ENCODE results near the gene DMRTC2. TPM values are rescaled to one million over a fixed set of nuclear protein-coding genes. Genes with fewer than 3 reads are reported as not detected.

Gene DMRTC2
- total RNA-seq, 1 experiment from 2014 or later: not detected

GRCh38 chr19:41876847-41877832 is 32.3 kb downstream of the DMRTC2 start, which contains the start of gene CD79A:
Gene CD79A (plus strand): TSS chr19:41877279. CDS start chr19:41877305, 26 bp downstream.
- Mint-ChIP-seq H3K4me3 (ENCODE audit: unreplicated experiment) (no peak within 1 kb of the TSS), H3K9me3 (ENCODE audit: unreplicated experiment) (no peaks in the 10 kb centered on the region), H3K4me1 (ENCODE audit: insufficient read depth, unreplicated experiment) (peaks cover 2% of the 10 kb centered on the region), H3K36me3 (ENCODE audit: insufficient read depth, unreplicated experiment) (peaks cover 25% of the 10 kb centered on the region), H3K27ac (ENCODE audit: low read depth, unreplicated experiment) (no peak within 1 kb of the TSS), H3K27me3 (ENCODE audit: insufficient read depth, unreplicated experiment) (no peaks in the 10 kb centered on the region)
- CTCF ChIA-PET: interaction anchor here (0.7 kb wide), 1 partner anchor 59 kb away, joined by 3 read pairs; no protein-coding TSS in a partner anchor
- intact Hi-C loops (cut with micrococcal nuclease): no loop called here
- TF ChIP-seq CTCF (IDR thresholded peaks at IDR 0.05; ENCODE audit: unreplicated experiment): no peak
- POLR2A ChIA-PET: interaction anchor here (9.5 kb wide), 1 partner anchor 15 kb away, joined by 134 read pairs; the partner anchor contains the start of gene RPS19
- no TSS peak for BruUV-seq (replicated peaks)
- DNase-seq (ENCODE audit: unreplicated experiment): no peak

GRCh38 chr19:41877916-41878905 is 33.4 kb downstream of the DMRTC2 start:
- POLR2A ChIA-PET: interaction anchor here (0.6 to 9.5 kb wide), 2 partner anchors 16 to 421 kb away, joined by 3 to 134 read pairs; partner anchors contain the start of gene RPS19
- Mint-ChIP-seq H3K9me3 (ENCODE audit: unreplicated experiment) (no peaks in the 10 kb centered on the region), H3K4me3 (ENCODE audit: unreplicated experiment) (no peak overlapping the region), H3K27ac (ENCODE audit: low read depth, unreplicated experiment) (no peak overlapping the region), H3K27me3 (ENCODE audit: insufficient read depth, unreplicated experiment) (no peaks in the 10 kb centered on the region), H3K4me1 (ENCODE audit: insufficient read depth, unreplicated experiment) (peaks cover 9% of the 10 kb centered on the region), H3K36me3 (ENCODE audit: insufficient read depth, unreplicated experiment) (peaks cover 17% of the 10 kb centered on the region)
- intact Hi-C loops (cut with micrococcal nuclease): no loop called here
- DNase-seq (ENCODE audit: unreplicated experiment): no peak
- no peak for TF ChIP-seq CTCF (IDR thresholded peaks at IDR 0.05; ENCODE audit: unreplicated experiment)
- BruUV-seq (replicated peaks): no TSS peak
- CTCF ChIA-PET: interaction anchor here (0.5 kb wide), 1 partner anchor 539 kb away, joined by 4 read pairs; no protein-coding TSS in a partner anchor

GRCh38 chr19:41879080-41879479 is 34.2 kb downstream of the DMRTC2 start:
- DNase-seq (ENCODE audit: unreplicated experiment): no peak
- Mint-ChIP-seq H3K27me3 (ENCODE audit: insufficient read depth, unreplicated experiment) (no peaks in the 10 kb centered on the region), H3K4me1 (ENCODE audit: insufficient read depth, unreplicated experiment) (peaks cover 9% of the 10 kb centered on the region), H3K9me3 (ENCODE audit: unreplicated experiment) (no peaks in the 10 kb centered on the region), H3K4me3 (ENCODE audit: unreplicated experiment) (no peak overlapping the region), H3K27ac (ENCODE audit: low read depth, unreplicated experiment) (no peak overlapping the region), H3K36me3 (ENCODE audit: insufficient read depth, unreplicated experiment) (peaks cover 13% of the 10 kb centered on the region)
- intact Hi-C loops (cut with micrococcal nuclease): no loop called here
- BruUV-seq (replicated peaks): no TSS peak
- POLR2A ChIA-PET: interaction anchor here (0.6 kb wide), 1 partner anchor 420 kb away, joined by 3 read pairs; no protein-coding TSS in a partner anchor
- CTCF ChIA-PET: interaction anchor here (0.5 kb wide), 1 partner anchor 538 kb away, joined by 4 read pairs; no protein-coding TSS in a partner anchor
- TF ChIP-seq CTCF (IDR thresholded peaks at IDR 0.05; ENCODE audit: unreplicated experiment): no peak
